Lower leg skin (tissue), 4 donors: ENCODE measurements around the gene SMAD6. TPM values are rescaled to one million over a fixed set of nuclear protein-coding genes. Genes with fewer than 3 reads are reported as not detected.

Source experiments
- DNase-seq, 2 donors: peaks; one replicate each; pipeline ENCODE4 v3.0.0-alpha.2; 2019; ENCODE audit warnings: low spot score in 2 of 2
- H3K4me3 ChIP-seq: fragments of 200-600 bp; sonication (generic); 2 replicates; pipeline ENCODE4 v1.5.1; 2017; ENCODE audit warnings: mild to moderate bottlenecking, low read depth; ENCODE audit not compliant: poor library complexity, severe bottlenecking
- POLR2A ChIP-seq, 2 donors: fragments of 450-650 bp; IDR thresholded peaks; one replicate each; pipeline ENCODE4 v1.6.1; 2016 to 2017; ENCODE audit warnings: antibody characterized with exemption in 2 of 2, mild to moderate bottlenecking in 1 of 2, moderate library complexity in 1 of 2
- WGBS, 2 donors: methylation state at CpG; one replicate each; pipeline ENCODE4 v1.1.5; 2018; 5-methylcytosine and 5-hydroxymethylcytosine counted together
- intact Hi-C: fragments of 100-400 bp; cut with DNase I; formaldehyde crosslinking; loops from one replicate; pipeline ENCODE4 v1.15.0; 2023; ENCODE audit warnings: low total_unique reads
- total RNA-seq, 4 donors: library from RNA; depleted of rRNA; stranded (reverse); fragments of >200 nt; gene quantifications; one replicate each; pipeline ENCODE4 v1.1.0, GENCODE V29; 2016
- TF ChIP-seq, protein P1 (sequence below), 3 donors: fragments of 450-650 bp; IDR thresholded peaks; one replicate each; pipeline ENCODE4 v1.5.1; 2016; ENCODE audit warnings: antibody characterized with exemption in 3 of 3, mild to moderate bottlenecking in 3 of 3, moderate library complexity in 2 of 3

SMAD6 gene
- total RNA-seq, 4 donors from 2014 or later, result 2.0 to 9.1 (median 6.7) TPM

- TF ChIP-seq POLR2A (IDR thresholded peaks at IDR 0.05), result no peak
- TF ChIP-seq, protein P1, sequence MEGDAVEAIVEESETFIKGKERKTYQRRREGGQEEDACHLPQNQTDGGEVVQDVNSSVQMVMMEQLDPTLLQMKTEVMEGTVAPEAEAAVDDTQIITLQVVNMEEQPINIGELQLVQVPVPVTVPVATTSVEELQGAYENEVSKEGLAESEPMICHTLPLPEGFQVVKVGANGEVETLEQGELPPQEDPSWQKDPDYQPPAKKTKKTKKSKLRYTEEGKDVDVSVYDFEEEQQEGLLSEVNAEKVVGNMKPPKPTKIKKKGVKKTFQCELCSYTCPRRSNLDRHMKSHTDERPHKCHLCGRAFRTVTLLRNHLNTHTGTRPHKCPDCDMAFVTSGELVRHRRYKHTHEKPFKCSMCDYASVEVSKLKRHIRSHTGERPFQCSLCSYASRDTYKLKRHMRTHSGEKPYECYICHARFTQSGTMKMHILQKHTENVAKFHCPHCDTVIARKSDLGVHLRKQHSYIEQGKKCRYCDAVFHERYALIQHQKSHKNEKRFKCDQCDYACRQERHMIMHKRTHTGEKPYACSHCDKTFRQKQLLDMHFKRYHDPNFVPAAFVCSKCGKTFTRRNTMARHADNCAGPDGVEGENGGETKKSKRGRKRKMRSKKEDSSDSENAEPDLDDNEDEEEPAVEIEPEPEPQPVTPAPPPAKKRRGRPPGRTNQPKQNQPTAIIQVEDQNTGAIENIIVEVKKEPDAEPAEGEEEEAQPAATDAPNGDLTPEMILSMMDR (IDR thresholded peaks at IDR 0.05), result no peak
- DNase-seq, result peak in 1 of 2 donors; percentile 70
- WGBS, 2 donors, result 71 to 86% methylated on average over 7 of the region's 7 CpGs
- no peak overlapping the region for H3K4me3 ChIP-seq
- intact Hi-C loops, result no loop called here
These were observed 95.9 kb downstream of the SMAD6 start for GRCh38 chr15:66797921-66798320.

GRCh38 chr15:66798426-66799061, 96.5 kb downstream of the SMAD6 start:
- 75 to 78% methylated on average over 10 of the region's 10 CpGs for WGBS, 2 donors
- peak in 1 of 2 donors; percentile 80 for DNase-seq
- no peak for TF ChIP-seq POLR2A (IDR thresholded peaks at IDR 0.05)
- TF ChIP-seq, protein P1 (IDR thresholded peaks at IDR 0.05), result no peak
- intact Hi-C loops, result no loop called here
- H3K4me3 ChIP-seq, result no peak overlapping the region

GRCh38 chr15:66799242-66799641, 97.2 kb downstream of the SMAD6 start:
- DNase-seq, result no peak
- 58 to 75% methylated on average over 4 of the region's 4 CpGs for WGBS, 2 donors
- intact Hi-C loops, result no loop called here
- no peak for TF ChIP-seq POLR2A (IDR thresholded peaks at IDR 0.05)
- TF ChIP-seq, protein P1 (IDR thresholded peaks at IDR 0.05), result no peak
- H3K4me3 ChIP-seq, result no peak overlapping the region

DNA sequence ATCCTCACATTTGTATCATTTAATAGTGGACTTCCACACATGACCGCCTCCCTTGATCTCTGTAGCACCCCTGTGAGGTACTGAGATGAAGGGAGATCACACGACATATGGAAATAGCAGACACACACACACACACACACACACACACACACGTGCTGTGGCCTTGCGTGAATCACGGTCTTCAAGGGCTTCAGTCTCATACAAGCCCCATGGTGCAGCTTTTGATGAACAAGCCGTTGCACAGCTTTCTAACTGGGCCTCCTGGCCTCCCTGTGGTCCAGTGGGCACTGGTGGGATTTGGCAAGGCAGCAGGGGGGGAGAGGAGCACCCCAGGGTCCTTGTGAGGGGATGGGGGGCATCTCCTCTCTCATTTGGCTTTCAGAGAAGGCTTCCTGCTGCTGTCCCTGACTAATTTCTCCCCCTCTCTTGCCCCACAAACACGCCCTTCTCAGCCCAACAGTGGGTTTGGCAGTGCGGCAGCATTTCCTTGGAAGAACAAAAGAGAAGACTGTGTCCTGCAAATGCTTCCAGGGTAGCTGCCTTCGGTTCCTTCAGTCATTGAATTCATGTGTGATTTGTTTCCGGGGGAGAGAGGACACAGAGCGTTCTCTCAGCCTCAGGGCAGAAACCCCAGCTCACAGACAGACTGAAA, 98.7 kb downstream of the SMAD6 start:
- intact Hi-C loops, result no loop called here
- TF ChIP-seq POLR2A (IDR thresholded peaks at IDR 0.05), result no peak
- TF ChIP-seq, protein P1 (IDR thresholded peaks at IDR 0.05), result no peak
- 65 to 67% methylated on average over 11 of the region's 11 CpGs for WGBS, 2 donors
- no peak overlapping the region for H3K4me3 ChIP-seq
- DNase-seq, result peak in 1 of 2 donors; percentile 81

DNA sequence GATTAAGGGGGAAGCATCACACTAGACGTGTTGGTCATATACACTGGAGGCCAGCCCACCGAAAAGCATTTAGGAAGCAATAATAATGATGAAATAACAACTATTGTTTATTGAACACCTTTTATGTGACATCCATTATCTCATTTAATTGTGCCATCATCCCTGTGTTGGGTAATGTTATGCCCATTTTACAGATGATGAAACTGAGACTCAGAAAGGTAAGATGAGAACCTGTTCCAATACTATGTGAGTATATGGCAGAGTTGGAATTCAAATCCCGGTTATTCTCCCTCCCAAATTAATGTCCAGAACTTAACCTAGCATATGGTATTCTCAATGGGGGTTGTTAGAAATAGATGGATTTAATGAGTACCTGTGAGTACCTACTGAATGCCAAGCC, 99.2 kb downstream of the SMAD6 start:
- 60 to 85% methylated on average over 3 of the region's 3 CpGs for WGBS, 2 donors
- intact Hi-C loops, result no loop called here
- TF ChIP-seq, protein P1 (IDR thresholded peaks at IDR 0.05), result no peak
- TF ChIP-seq POLR2A (IDR thresholded peaks at IDR 0.05), result no peak
- no peak for DNase-seq
- no peak overlapping the region for H3K4me3 ChIP-seq
